H1 (cell line): ENCODE measurements around the gene PSMD9. TPM values are rescaled to one million over a fixed set of nuclear protein-coding genes. Genes with fewer than 3 reads are reported as not detected.

Experiments
- CTCF ChIA-PET: fragments of 300-600 bp; sonication (Branson Sonifier 250); formaldehyde crosslinking; loops from one replicate; lab custom pipeline; 2021; ENCODE audit not compliant: partially characterized antibody; lab: Charles Lee
- POLR2A ChIA-PET: fragments of 300-600 bp; sonication (Branson Sonifier 250); formaldehyde crosslinking; loops from one replicate; lab custom pipeline; 2021; ENCODE audit warnings: inconsistent platforms; ENCODE audit not compliant: partially characterized antibody; lab: Charles Lee
- DNase-seq, 2 experiments: peaks; one replicate each; pipeline versions ENCODE4 v3.0.0 to v3.0.0-alpha.2; 2010 to 2022; ENCODE audit warnings: low spot score in 2 of 2, low read depth in 1 of 2, mixed read lengths in 1 of 2
- FAIRE-seq: peaks from 2 replicates; lab custom pipeline; 2011; peaks lifted over from hg19 to GRCh38; lab: Jason Lieb, UNC
- H2AFZ ChIP-seq: 2 replicates; pipeline ENCODE4 v1.8.1; 2012; ENCODE audit warnings: low read length, inconsistent platforms
- H2AK5ac ChIP-seq: 2 replicates; pipeline ENCODE4 v1.6.1; 2013; ENCODE audit warnings: low read depth, low read length
- H2BK120ac ChIP-seq: replicated peaks from 2 replicates; pipeline ENCODE3; 2013; ENCODE audit warnings: low read depth, low read length, inconsistent platforms
- H2BK12ac ChIP-seq: 2 replicates; pipeline ENCODE4 v1.6.1; 2013; ENCODE audit warnings: low read depth, low read length
- H2BK15ac ChIP-seq: 2 replicates; pipeline ENCODE4 v1.6.1; 2013; ENCODE audit warnings: low read length
- H2BK20ac ChIP-seq: 2 replicates; pipeline ENCODE4 v1.6.1; 2013; ENCODE audit warnings: low read length
- H2BK5ac ChIP-seq: 2 replicates; pipeline ENCODE4 v1.6.1; 2013; ENCODE audit warnings: low read depth, low read length
- H3K14ac ChIP-seq: 2 replicates; pipeline ENCODE4 v1.6.1; 2013; ENCODE audit warnings: inconsistent platforms; ENCODE audit not compliant: insufficient read length
- H3K18ac ChIP-seq: 2 replicates; pipeline ENCODE4 v1.6.1; 2013; ENCODE audit warnings: low read length; ENCODE audit errors: extremely low read depth
- H3K23ac ChIP-seq: 2 replicates; pipeline ENCODE4 v1.6.1; 2013; ENCODE audit warnings: inconsistent platforms; ENCODE audit not compliant: insufficient read length
- H3K23me2 ChIP-seq: 2 replicates; pipeline ENCODE4 v1.6.1; 2013; ENCODE audit warnings: low read depth, low read length
- H3K27ac ChIP-seq: 2 replicates; pipeline ENCODE4 v1.6.1; 2011; ENCODE audit warnings: low read depth, low read length, inconsistent platforms
- H3K27me3 ChIP-seq, 4 experiments: replicated peaks in 1 of 4; 1 replicate in 1 of 4; 2 replicates in 3 of 4; pipeline versions ENCODE4 v1.6.1 to v1.8.1; 2011 to 2013; ENCODE audit warnings: low read length in 3 of 4, mild to moderate bottlenecking in 3 of 4, inconsistent platforms in 2 of 4, mixed read lengths in 2 of 4, moderate library complexity in 1 of 4; ENCODE audit not compliant: control insufficient read depth in 3 of 4, insufficient read depth in 3 of 4; ENCODE audit errors: extremely low read depth in 1 of 4
- H3K36me3 ChIP-seq, 4 experiments: 2 replicates each; pipeline versions ENCODE4 v1.6.1 to v1.8.1; 2011 to 2013; ENCODE audit warnings: mild to moderate bottlenecking in 4 of 4, low read length in 3 of 4, moderate library complexity in 2 of 4, control low read depth in 1 of 4, inconsistent platforms in 1 of 4; ENCODE audit not compliant: insufficient read depth in 4 of 4, control insufficient read depth in 2 of 4
- H3K4ac ChIP-seq: replicated peaks from 2 replicates; pipeline ENCODE3; 2013; ENCODE audit warnings: low read length, low read depth, mixed read lengths, inconsistent platforms; ENCODE audit not compliant: insufficient read length
- H3K4me1 ChIP-seq, 4 experiments: replicated peaks in 1 of 4; 1 replicate in 1 of 4; 2 replicates in 3 of 4; pipeline versions ENCODE4 v1.6.1 to v1.8.1; 2011 to 2013; ENCODE audit warnings: low read length in 3 of 4, inconsistent platforms in 2 of 4, mixed read lengths in 1 of 4; ENCODE audit not compliant: insufficient read depth in 4 of 4, control insufficient read depth in 3 of 4
- H3K4me2 ChIP-seq, 2 experiments: 2 replicates each; pipeline versions ENCODE4 v1.6.1 to v1.8.1; 2011 to 2013; ENCODE audit warnings: low read depth in 2 of 2, low read length in 2 of 2, control low read depth in 1 of 2, inconsistent platforms in 1 of 2, mild to moderate bottlenecking in 1 of 2; ENCODE audit not compliant: insufficient read depth in 1 of 2
- H3K4me3 ChIP-seq, 4 experiments: fragments of 200-600, 300-600 bp in 1 of 4; sonication (generic), shearing (Covaris generic), sonication (Bioruptor Twin) in 1 of 4; 2 replicates each; pipeline versions ENCODE4 v1.5.1 to v1.8.1; 2011 to 2016; ENCODE audit warnings: low read length in 4 of 4, low read depth in 3 of 4, control low read depth in 2 of 4, inconsistent platforms in 2 of 4, mild to moderate bottlenecking in 2 of 4, mixed read lengths in 1 of 4, moderate library complexity in 1 of 4; ENCODE audit not compliant: insufficient read depth in 2 of 4; ENCODE audit errors: extremely low read depth in 1 of 4
- H3K56ac ChIP-seq: replicated peaks from 2 replicates; pipeline ENCODE3; 2013; ENCODE audit warnings: low read depth, mild to moderate bottlenecking, mixed read lengths, low read length, inconsistent platforms; ENCODE audit not compliant: insufficient read length
- H3K79me1 ChIP-seq: 2 replicates; pipeline ENCODE4 v1.6.1; 2013; ENCODE audit warnings: low read depth, low read length, control low read depth
- H3K79me2 ChIP-seq, 2 experiments: 2 replicates each; pipeline versions ENCODE4 v1.6.1 to v1.8.1; 2012 to 2013; ENCODE audit warnings: low read length in 2 of 2, mild to moderate bottlenecking in 2 of 2, inconsistent platforms in 1 of 2; ENCODE audit not compliant: insufficient read depth in 2 of 2, control insufficient read depth in 1 of 2
- H3K9ac ChIP-seq, 4 experiments: replicated peaks in 1 of 4; 1 replicate in 1 of 4; 2 replicates in 3 of 4; pipeline versions ENCODE4 v1.6.1 to v1.8.1; 2011 to 2013; ENCODE audit warnings: low read depth in 3 of 4, low read length in 3 of 4, control low read depth in 2 of 4, mild to moderate bottlenecking in 2 of 4, moderate library complexity in 2 of 4, inconsistent platforms in 1 of 4; ENCODE audit errors: extremely low read depth in 1 of 4
- H3K9me3 ChIP-seq, 2 experiments: 2 replicates each; pipeline versions ENCODE4 v1.6.1 to v1.8.1; 2012 to 2013; ENCODE audit warnings: mild to moderate bottlenecking in 2 of 2, moderate library complexity in 2 of 2, control low read depth in 1 of 2, inconsistent platforms in 1 of 2, low read depth in 1 of 2, low read length in 1 of 2, mixed read lengths in 1 of 2; ENCODE audit not compliant: insufficient read depth in 2 of 2
- H4K20me1 ChIP-seq, 2 experiments: replicated peaks in 1 of 2; 2 replicates each; pipeline versions ENCODE3 to v1.8.1; 2011 to 2013; ENCODE audit warnings: inconsistent platforms in 2 of 2, low read length in 2 of 2, mild to moderate bottlenecking in 1 of 2; ENCODE audit not compliant: insufficient read depth in 2 of 2, control insufficient read depth in 1 of 2
- H4K5ac ChIP-seq: 2 replicates; pipeline ENCODE4 v1.6.1; 2013; ENCODE audit warnings: low read length, low read depth, mixed read lengths, inconsistent platforms; ENCODE audit not compliant: insufficient read length
- H4K8ac ChIP-seq: 2 replicates; pipeline ENCODE4 v1.8.0; 2013; ENCODE audit warnings: mild to moderate bottlenecking, moderate library complexity, low read length, inconsistent platforms; ENCODE audit not compliant: insufficient read depth; ENCODE audit errors: extremely low read depth
- H4K91ac ChIP-seq: replicated peaks from 2 replicates; pipeline ENCODE3; 2013; ENCODE audit warnings: low read length, mixed read lengths, inconsistent platforms; ENCODE audit not compliant: insufficient read length
- ASH2L ChIP-seq: fragments of 200-600, 300-600 bp; sonication (generic); IDR thresholded peaks from one replicate; pipeline ENCODE4 v1.7.1; 2017; ENCODE audit warnings: low read length
- EP300 ChIP-seq, 2 experiments: IDR thresholded peaks; 1 replicate in 1 of 2; 2 replicates in 1 of 2; pipeline ENCODE4 v1.6.1; 2011 to 2012; ENCODE audit warnings: low read depth in 2 of 2, low read length in 2 of 2, mild to moderate bottlenecking in 2 of 2, borderline replicate concordance in 1 of 2, inconsistent platforms in 1 of 2, moderate library complexity in 1 of 2
- NANOG ChIP-seq: IDR thresholded peaks from 2 replicates; pipeline ENCODE4 v1.6.1; 2011; ENCODE audit warnings: low read length, low read depth, mild to moderate bottlenecking, inconsistent platforms; ENCODE audit not compliant: insufficient read depth, poor library complexity, severe bottlenecking
- POLR2A ChIP-seq, 2 experiments: IDR thresholded peaks; 1 replicate in 1 of 2; 2 replicates in 1 of 2; pipeline ENCODE4 v1.6.1; 2011; ENCODE audit warnings: low read depth in 2 of 2, low read length in 2 of 2, mild to moderate bottlenecking in 2 of 2; ENCODE audit errors: control extremely low read depth in 1 of 2
- SRF ChIP-seq: IDR thresholded peaks from 2 replicates; pipeline ENCODE4 v1.6.1; 2011; ENCODE audit warnings: mild to moderate bottlenecking, low read depth, low read length, moderate library complexity
- YY1 ChIP-seq: IDR thresholded peaks from 2 replicates; pipeline ENCODE4 v1.6.1; 2011; ENCODE audit warnings: low read depth, mild to moderate bottlenecking, low read length
- WGBS, 2 experiments: shearing (Covaris generic) in 1 of 2; methylation state at CpG; one replicate each; pipeline versions ENCODE4 v1.1.6 to v1.1.7; 2013 to 2015; ENCODE audit warnings: low lambda C conversion rate in 2 of 2, mixed read lengths in 2 of 2, inconsistent platforms in 1 of 2, low coverage in 1 of 2, missing lambda C conversion rate in 1 of 2; ENCODE audit not compliant: insufficient replicate concordance in 2 of 2, insufficient coverage in 1 of 2, insufficient read length in 1 of 2; ENCODE audit errors: extremely low coverage in 1 of 2, missing lambda C conversion rate in 1 of 2; 5-methylcytosine and 5-hydroxymethylcytosine counted together
- polyA plus RNA-seq, 7 experiments: library from polyadenylated mRNA; depleted of rRNA in 3 of 7; stranded (reverse) in 5 of 7; unstranded in 2 of 7; fragments of >200 nt in 5 of 7; fragments of 200-250 nt in 2 of 7; gene quantifications; 1 replicate in 5 of 7; 2 replicates in 1 of 7; 4 replicates in 1 of 7; pipeline versions ENCODE4 v1.2.1 to v1.2.3, GENCODE V29; 2011 to 2013; ENCODE audit warnings: missing spikeins in 2 of 7, mixed read lengths in 2 of 7
- total RNA-seq: library from RNA; stranded (reverse); fragmentation: NEBNext Ultra II Directional; extraction: Animal tissue kit (Norgen Biotek cat#: 25700); gene quantifications from 2 replicates; pipeline ENCODE4 v1.2.1, GENCODE V29; 2021

The PSMD9 gene
- total and polyA plus RNA-seq, 2 of the 8 experiments (the other 6 are each of a cell fraction or from before 2014, with no cell fraction given): 28.8 to 36.1 TPM

DNA sequence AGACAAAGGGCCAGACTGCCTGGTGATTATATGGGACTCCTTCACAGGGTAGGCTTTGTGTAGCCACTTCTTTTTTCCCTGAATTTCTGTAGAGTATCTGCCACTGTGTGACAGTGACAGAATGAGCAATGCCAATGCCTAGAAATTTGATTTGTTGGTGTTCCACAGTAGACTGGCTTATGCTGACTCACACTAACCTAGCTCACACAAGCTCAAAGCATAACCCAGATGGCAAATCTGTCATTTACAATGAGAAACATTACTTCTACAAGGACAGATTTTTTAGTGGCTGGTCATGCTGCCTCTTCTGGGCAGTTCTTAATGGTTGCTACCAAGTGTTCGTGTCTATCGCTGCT lies 45.7 kb downstream of the PSMD9 start:
- TF ChIP-seq POLR2A (IDR thresholded peaks at IDR 0.05; ENCODE audit: control extremely low read depth in 1 of 2, low read depth in 2 of 2, low read length in 2 of 2) (no peak), EP300 (IDR thresholded peaks at IDR 0.05; ENCODE audit: borderline replicate concordance in 1 of 2, low read depth in 2 of 2, low read length in 2 of 2) (no peak), NANOG (no peak), ASH2L (no peak), YY1 (no peak), SRF (no peak)
- POLR2A ChIA-PET: interaction anchor here (0.8 kb wide), 1 partner anchor 9 kb away, joined by 3 read pairs; no protein-coding TSS in a partner anchor
- Histone ChIP-seq H3K4ac (no peak overlapping the region), H2BK120ac (no peak overlapping the region), H3K9me3 (no peaks in the 10 kb centered on the region; a peak in 1 of 4 replicates), H3K23ac (no peak overlapping the region), H3K36me3 (no peaks in the 10 kb centered on the region), H4K91ac (no peak overlapping the region), H4K5ac (peak overlapping the region; percentile 34), H3K4me1 (peaks cover 2 to 12% (median 6%) of the 10 kb centered on the region in 4 experiments), H3K27me3 (no peaks in the 10 kb centered on the region), H3K79me1 (no peaks in the 10 kb centered on the region), H3K79me2 (no peaks in the 10 kb centered on the region), H4K8ac (no peak overlapping the region; the same call in 1 of the 2 replicates), H3K56ac (no peak overlapping the region), H2BK5ac (0 out of 2 replicates have a peak overlapping the region, but pooled peaks have one; percentile 9), H2BK15ac (no peak overlapping the region), H2AK5ac (no peak overlapping the region), H3K23me2 (no peaks in the 10 kb centered on the region), H3K4me3 (no peak overlapping the region), H3K4me2 (no peak overlapping the region), H3K14ac (no peak overlapping the region), H4K20me1 (no peaks in the 10 kb centered on the region), H2AFZ (peak overlapping the region; percentile 94; the same call in 1 of the 2 replicates), H2BK12ac (no peak overlapping the region), H2BK20ac (no peak overlapping the region), H3K27ac (no peak overlapping the region), H3K9ac (no peak overlapping the region), H3K18ac (no peak overlapping the region)
- DNase-seq (no peak), FAIRE-seq (no peak)
- 100% methylated on average over 2 of the region's 2 CpGs; no CpG with 5 or more reads in 1 of the 2 experiments for WGBS, 2 experiments
- CTCF ChIA-PET: interaction anchor here (0.5 to 2.4 kb wide), 12 partner anchors 9 to 1462 kb away, joined by 3 to 8 read pairs (median 4); partner anchors contain the start of gene CFAP251
